Stimulated activated effector memory CD8-positive, alpha-beta T cell treated with anti-CD3 and anti-CD28 coated beads, Interleukin-12 subunit alpha, Interleukin-12 subunit beta, amount 100 ng/mL, for 72 hours (primary cell): ENCODE results near the gene AADACL4.
"Not testable (repeated sequence)": the region's sequence is repeated elsewhere in the genome, so short reads cannot be mapped to it uniquely, and the experiment has no call there.

Experiments
- ATAC-seq: fragments of 150-1000 bp; cut with Tn5 transposase; 2 replicates; pipeline ENCODE4 v1.10.0; 2021
- DNase-seq, 2 donors: peaks; one replicate each; pipeline ENCODE4 v3.0.0; 2021 to 2022; ENCODE audit warnings: low spot score in 2 of 2
- H3K27ac Mint-ChIP-seq: one replicate; pipeline ENCODE4 v1.8.0; 2022; ENCODE audit warnings: mild to moderate bottlenecking, mixed read lengths
- H3K36me3 Mint-ChIP-seq: one replicate; pipeline ENCODE4 v1.8.0; 2022; ENCODE audit warnings: mild to moderate bottlenecking, mixed read lengths
- H3K4me1 Mint-ChIP-seq: one replicate; pipeline ENCODE4 v1.8.0; 2022; ENCODE audit warnings: mixed read lengths
- H3K4me3 Mint-ChIP-seq: one replicate; pipeline ENCODE4 v1.8.0; 2022; ENCODE audit warnings: mild to moderate bottlenecking, mixed read lengths
- H3K9me3 Mint-ChIP-seq: one replicate; pipeline ENCODE4 v1.8.0; 2022; ENCODE audit warnings: mixed read lengths

AADACL4 gene

GRCh38 chr1:12657060-12657884 is 13.4 kb downstream of the AADACL4 start:
- H3K27ac Mint-ChIP-seq: peak overlapping the region; percentile 24
- peaks cover 6% of the 10 kb centered on the region for H3K4me1 Mint-ChIP-seq
- no peak overlapping the region for H3K4me3 Mint-ChIP-seq
- H3K36me3 Mint-ChIP-seq: no peaks in the 10 kb centered on the region
- no peaks in the 10 kb centered on the region for H3K9me3 Mint-ChIP-seq
- DNase-seq (no peak), ATAC-seq (no peak)

GRCh38 chr1:12657885-12658512 is 14.1 kb downstream of the AADACL4 start:
- H3K4me3 Mint-ChIP-seq, DNase-seq, ATAC-seq, H3K4me1 Mint-ChIP-seq, H3K36me3 Mint-ChIP-seq, H3K9me3 Mint-ChIP-seq: not testable (repeated sequence)
- H3K27ac Mint-ChIP-seq: peak overlapping the region; percentile 24

GRCh38 chr1:12658531-12659453 is 14.9 kb downstream of the AADACL4 start:
- Mint-ChIP-seq H3K9me3 (no peaks in the 10 kb centered on the region), H3K4me1 (peaks cover 6% of the 10 kb centered on the region), H3K4me3 (no peak overlapping the region), H3K36me3 (no peaks in the 10 kb centered on the region), H3K27ac (no peak overlapping the region)
- DNase-seq (peak; percentile 55 to 79), ATAC-seq (peak; percentile 76)

GRCh38 chr1:12661606-12662219 is 17.8 kb downstream of the AADACL4 start:
- no peaks in the 10 kb centered on the region for H3K9me3 Mint-ChIP-seq
- no peak overlapping the region for H3K27ac Mint-ChIP-seq
- H3K4me3 Mint-ChIP-seq: no peak overlapping the region
- H3K4me1 Mint-ChIP-seq: peaks cover 6% of the 10 kb centered on the region
- no peak for ATAC-seq
- no peaks in the 10 kb centered on the region for H3K36me3 Mint-ChIP-seq
- no peak for DNase-seq

GRCh38 chr1:12662556-12662955 is 18.7 kb downstream of the AADACL4 start:
- no peak overlapping the region for H3K27ac Mint-ChIP-seq
- H3K4me1 Mint-ChIP-seq: peaks cover 6% of the 10 kb centered on the region
- ATAC-seq (no peak), DNase-seq (no peak)
- no peak overlapping the region for H3K4me3 Mint-ChIP-seq
- H3K36me3 Mint-ChIP-seq: no peaks in the 10 kb centered on the region
- no peaks in the 10 kb centered on the region for H3K9me3 Mint-ChIP-seq

GRCh38 chr1:12665511-12665910 is 21.6 kb downstream of the AADACL4 start:
- ATAC-seq: no peak
- Mint-ChIP-seq H3K9me3 (no peaks in the 10 kb centered on the region), H3K4me1 (no peaks in the 10 kb centered on the region), H3K27ac (no peak overlapping the region), H3K4me3 (no peak overlapping the region), H3K36me3 (no peaks in the 10 kb centered on the region)
- no peak for DNase-seq

GRCh38 chr1:12666141-12666735 is 22.4 kb downstream of the AADACL4 start:
- no peak overlapping the region for H3K4me3 Mint-ChIP-seq
- no peaks in the 10 kb centered on the region for H3K4me1 Mint-ChIP-seq
- DNase-seq (no peak), ATAC-seq (no peak)
- H3K27ac Mint-ChIP-seq: no peak overlapping the region
- H3K9me3 Mint-ChIP-seq: no peaks in the 10 kb centered on the region
- no peaks in the 10 kb centered on the region for H3K36me3 Mint-ChIP-seq

GRCh38 chr1:12669529-12670068 is 25.7 kb downstream of the AADACL4 start:
- H3K9me3 Mint-ChIP-seq: no peaks in the 10 kb centered on the region
- H3K4me3 Mint-ChIP-seq: no peak overlapping the region
- ATAC-seq (no peak), DNase-seq (no peak)
- no peak overlapping the region for H3K27ac Mint-ChIP-seq
- H3K4me1 Mint-ChIP-seq: no peaks in the 10 kb centered on the region
- no peaks in the 10 kb centered on the region for H3K36me3 Mint-ChIP-seq

- DNase-seq: no peak
- no peak overlapping the region for H3K27ac Mint-ChIP-seq
- H3K4me1 Mint-ChIP-seq: no peaks in the 10 kb centered on the region
- no peak overlapping the region for H3K4me3 Mint-ChIP-seq
- no peak for ATAC-seq
- no peaks in the 10 kb centered on the region for H3K9me3 Mint-ChIP-seq
- no peaks in the 10 kb centered on the region for H3K36me3 Mint-ChIP-seq
These were observed 30.5 kb downstream of the AADACL4 start for GRCh38 chr1:12674358-12674757.

GRCh38 chr1:12676122-12676521 is 32.2 kb downstream of the AADACL4 start:
- not testable (repeated sequence) for H3K27ac Mint-ChIP-seq, H3K4me3 Mint-ChIP-seq, ATAC-seq, H3K4me1 Mint-ChIP-seq, H3K9me3 Mint-ChIP-seq, DNase-seq, H3K36me3 Mint-ChIP-seq

- no peak for DNase-seq
- Mint-ChIP-seq H3K4me1 (no peaks in the 10 kb centered on the region), H3K9me3 (no peaks in the 10 kb centered on the region), H3K4me3 (no peak overlapping the region), H3K36me3 (no peaks in the 10 kb centered on the region), H3K27ac (no peak overlapping the region)
- no peak for ATAC-seq
These were observed 33.7 kb downstream of the AADACL4 start for GRCh38 chr1:12677565-12677964.

- H3K9me3 Mint-ChIP-seq: no peaks in the 10 kb centered on the region
- DNase-seq: no peak
- no peak for ATAC-seq
- no peaks in the 10 kb centered on the region for H3K4me1 Mint-ChIP-seq
- no peak overlapping the region for H3K27ac Mint-ChIP-seq
- H3K36me3 Mint-ChIP-seq: no peaks in the 10 kb centered on the region
- no peak overlapping the region for H3K4me3 Mint-ChIP-seq
These were observed 34.5 kb downstream of the AADACL4 start for GRCh38 chr1:12678350-12678749.

GRCh38 chr1:12678820-12679219 is 34.9 kb downstream of the AADACL4 start:
- DNase-seq (no peak), ATAC-seq (no peak)
- Mint-ChIP-seq H3K4me3 (no peak overlapping the region), H3K27ac (no peak overlapping the region), H3K9me3 (no peaks in the 10 kb centered on the region), H3K36me3 (no peaks in the 10 kb centered on the region), H3K4me1 (no peaks in the 10 kb centered on the region)

- ATAC-seq (no peak), DNase-seq (no peak)
- H3K27ac Mint-ChIP-seq: no peak overlapping the region
- no peak overlapping the region for H3K4me3 Mint-ChIP-seq
- H3K4me1 Mint-ChIP-seq: no peaks in the 10 kb centered on the region
- H3K36me3 Mint-ChIP-seq: no peaks in the 10 kb centered on the region
- H3K9me3 Mint-ChIP-seq: no peaks in the 10 kb centered on the region
These were observed 46.3 kb downstream of the AADACL4 start for GRCh38 chr1:12690156-12690555.
